Measurements from ENCODE around the gene ESR1.
"Not testable (repeated sequence)": the region's sequence is repeated elsewhere in the genome, so short reads cannot be mapped to it uniquely, and the experiment has no call there.

Gene ESR1

DNA sequence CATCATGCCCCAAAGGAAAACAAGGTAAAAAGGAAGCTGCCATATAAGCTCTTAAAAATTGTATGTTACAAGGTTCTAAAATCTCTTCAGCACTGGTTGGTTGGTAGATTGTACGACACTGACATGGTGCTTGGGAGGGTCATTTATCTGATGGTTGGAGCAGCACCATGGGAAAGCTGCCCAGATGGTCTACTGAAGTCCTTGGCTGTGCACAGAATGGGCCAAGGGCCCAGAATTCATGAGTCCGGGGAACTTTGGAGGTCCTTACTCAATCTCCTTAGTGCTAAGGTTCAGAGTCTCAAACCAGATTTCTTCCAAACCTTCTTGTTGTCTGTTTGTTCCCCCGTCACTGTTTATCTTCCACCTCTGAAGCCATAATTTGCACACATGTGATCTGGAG is 314.4 kb downstream of the ESR1 start:
- no peaks in the 10 kb centered on the region for H3K4me1 ChIP-seq (ENCODE audit: control insufficient read depth, insufficient read depth, low read length)
- H3K36me3 ChIP-seq (ENCODE audit: control insufficient read depth, insufficient read depth, low read length), result no peaks in the 10 kb centered on the region
- H3K9me3 ChIP-seq (ENCODE audit: control insufficient read depth, insufficient read depth, low read length), result no peaks in the 10 kb centered on the region
- no peak for DNase-seq (ENCODE audit: low read depth, low spot score)
- H3K27me3 ChIP-seq (ENCODE audit: control insufficient read depth, insufficient read depth, low read length), result no peaks in the 10 kb centered on the region
- no CpG with 5 or more reads among the region's 3 CpGs for WGBS (ENCODE audit: insufficient coverage, insufficient read length)
- no peak overlapping the region for H3K27ac ChIP-seq (ENCODE audit: low read length)
- no peak overlapping the region for H3K4me3 ChIP-seq (ENCODE audit: low read length)

DNA sequence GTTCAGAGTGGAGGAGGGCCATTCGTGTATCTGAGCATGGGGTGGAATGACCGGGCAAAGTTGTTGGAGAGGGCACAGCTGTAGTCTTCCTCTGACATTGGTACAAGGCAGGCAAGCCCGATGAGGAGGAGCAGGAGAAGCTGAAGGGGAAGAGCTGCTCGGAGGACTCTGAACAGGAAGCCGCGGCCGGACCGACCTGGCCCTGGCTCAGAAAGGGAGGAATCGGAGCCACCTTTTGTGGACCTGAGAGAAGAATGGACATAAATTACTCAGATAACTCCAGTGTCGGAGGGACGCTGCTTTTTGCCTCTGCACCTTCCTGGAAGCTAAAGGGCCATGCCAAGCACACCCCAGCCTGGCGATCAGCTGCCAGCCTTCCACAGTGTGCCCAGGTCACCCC is 315.0 kb downstream of the ESR1 start:
- no peaks in the 10 kb centered on the region for H3K27me3 ChIP-seq (ENCODE audit: control insufficient read depth, insufficient read depth, low read length)
- no peaks in the 10 kb centered on the region for H3K36me3 ChIP-seq (ENCODE audit: control insufficient read depth, insufficient read depth, low read length)
- H3K4me3 ChIP-seq (ENCODE audit: low read length), result no peak overlapping the region
- WGBS (ENCODE audit: insufficient coverage, insufficient read length), result no CpG with 5 or more reads among the region's 12 CpGs
- no peak for DNase-seq (ENCODE audit: low read depth, low spot score)
- H3K27ac ChIP-seq (ENCODE audit: low read length), result no peak overlapping the region
- H3K4me1 ChIP-seq (ENCODE audit: control insufficient read depth, insufficient read depth, low read length), result no peaks in the 10 kb centered on the region
- H3K9me3 ChIP-seq (ENCODE audit: control insufficient read depth, insufficient read depth, low read length), result no peaks in the 10 kb centered on the region

DNA sequence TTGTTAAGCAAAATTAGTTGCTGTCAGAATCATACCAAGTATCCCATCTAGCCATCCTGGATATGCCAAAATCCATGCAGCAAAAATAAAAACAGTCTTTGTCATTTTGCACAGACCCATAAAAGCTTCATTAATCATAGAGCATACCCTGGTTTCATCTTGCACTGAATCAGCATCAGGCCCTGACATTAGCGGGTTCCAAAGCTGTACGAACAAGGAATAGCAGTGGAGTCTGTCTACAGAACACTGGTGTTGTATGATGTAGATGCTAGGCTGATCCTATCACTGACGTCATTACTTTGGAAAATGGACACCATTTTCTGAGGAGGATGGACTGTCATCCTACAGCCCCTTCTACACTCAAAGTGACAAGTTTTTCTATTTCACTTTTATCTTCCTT is 315.6 kb downstream of the ESR1 start:
- no peak for DNase-seq (ENCODE audit: low read depth, low spot score)
- Histone ChIP-seq H3K9me3 (ENCODE audit: control insufficient read depth, insufficient read depth, low read length) (no peaks in the 10 kb centered on the region), H3K27me3 (ENCODE audit: control insufficient read depth, insufficient read depth, low read length) (no peaks in the 10 kb centered on the region), H3K36me3 (ENCODE audit: control insufficient read depth, insufficient read depth, low read length) (no peaks in the 10 kb centered on the region), H3K4me1 (ENCODE audit: control insufficient read depth, insufficient read depth, low read length) (no peaks in the 10 kb centered on the region), H3K27ac (ENCODE audit: low read length) (no peak overlapping the region), H3K4me3 (ENCODE audit: low read length) (no peak overlapping the region)
- no CpG with 5 or more reads among the region's 3 CpGs for WGBS (ENCODE audit: insufficient coverage, insufficient read length)

DNA sequence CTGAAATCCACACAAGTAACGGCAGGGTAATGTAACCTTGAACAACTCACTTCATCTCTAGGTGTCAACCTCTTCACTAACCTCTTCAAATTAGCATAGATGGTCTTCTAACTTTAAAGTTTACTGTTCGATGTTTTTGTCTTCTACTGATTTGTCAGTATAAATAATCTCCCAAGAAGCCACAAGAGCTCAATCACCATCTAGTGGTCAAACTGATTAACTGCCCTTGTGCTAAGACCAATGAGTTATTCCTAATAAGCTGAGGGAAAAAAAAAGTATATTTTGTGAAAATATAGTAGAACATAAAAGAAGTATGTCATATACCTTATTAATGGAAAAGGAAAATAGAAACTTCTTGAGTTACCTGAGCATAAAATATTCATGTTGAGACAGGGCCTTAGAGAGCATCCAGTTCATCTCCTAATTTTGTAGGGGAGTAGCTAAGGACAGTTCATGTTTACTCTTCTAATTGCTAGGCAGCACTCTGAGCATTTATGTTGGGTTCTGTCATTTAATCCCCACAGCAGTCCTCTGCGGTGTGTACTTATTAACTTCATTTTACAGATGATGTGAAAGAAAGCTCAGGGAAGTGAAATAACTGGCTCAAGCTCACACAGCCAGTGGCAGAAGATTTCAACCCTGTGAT is 317.1 kb downstream of the ESR1 start:
- H3K4me1 ChIP-seq (ENCODE audit: control insufficient read depth, insufficient read depth, low read length), result no peaks in the 10 kb centered on the region
- no peak overlapping the region for H3K27ac ChIP-seq (ENCODE audit: low read length)
- H3K4me3 ChIP-seq (ENCODE audit: low read length), result no peak overlapping the region

DNA sequence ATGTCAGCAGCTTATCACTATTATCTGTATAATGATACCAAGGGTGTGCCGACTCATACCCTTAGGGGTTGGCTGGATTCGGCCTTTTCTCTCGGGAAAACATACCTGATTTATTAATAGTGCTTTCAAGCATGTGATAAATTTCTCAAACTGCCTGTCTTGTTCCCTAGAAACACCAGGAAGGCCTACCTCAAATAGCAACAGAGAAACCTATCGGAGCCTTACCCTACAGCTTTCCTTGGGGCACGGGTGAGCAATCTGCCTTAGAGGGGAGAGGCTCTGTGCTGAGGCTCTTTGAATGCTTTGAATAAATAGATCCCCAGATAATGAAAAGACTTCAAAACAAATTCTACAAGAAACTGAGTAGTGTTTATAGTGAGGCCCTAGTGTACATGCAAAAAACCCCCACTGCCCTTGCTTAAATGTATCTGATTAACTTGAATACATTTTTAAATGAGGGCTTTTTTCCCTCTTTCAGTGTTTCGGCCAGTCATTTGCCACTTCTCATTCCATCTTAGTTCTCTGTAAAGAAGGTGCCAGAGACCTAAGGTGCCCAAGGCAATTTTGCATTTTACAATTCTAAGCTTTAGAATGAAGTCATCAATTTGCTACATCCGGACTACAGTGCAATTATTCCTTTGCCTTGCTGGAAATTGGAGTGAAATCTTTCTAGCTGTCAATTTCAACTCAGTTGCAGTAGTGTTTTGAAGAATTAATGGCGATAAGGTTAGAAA is 320.1 kb downstream of the ESR1 start:
- Histone ChIP-seq H3K4me3 (ENCODE audit: low read length) (no peak overlapping the region), H3K36me3 (ENCODE audit: control insufficient read depth, insufficient read depth, low read length) (no peaks in the 10 kb centered on the region), H3K9me3 (ENCODE audit: control insufficient read depth, insufficient read depth, low read length) (no peaks in the 10 kb centered on the region), H3K4me1 (ENCODE audit: control insufficient read depth, insufficient read depth, low read length) (no peaks in the 10 kb centered on the region), H3K27ac (ENCODE audit: low read length) (no peak overlapping the region), H3K27me3 (ENCODE audit: control insufficient read depth, insufficient read depth, low read length) (no peaks in the 10 kb centered on the region)
- WGBS (ENCODE audit: insufficient coverage, insufficient read length), result 100% methylated on average over 1 of the region's 8 CpGs
- no peak for DNase-seq (ENCODE audit: low read depth, low spot score)

More for the DNA sequence above, 317.1 kb downstream of the ESR1 start:
- no CpG with 5 or more reads among the region's 3 CpGs for WGBS (ENCODE audit: insufficient coverage, insufficient read length)
- H3K9me3 ChIP-seq (ENCODE audit: control insufficient read depth, insufficient read depth, low read length), result no peaks in the 10 kb centered on the region
- no peaks in the 10 kb centered on the region for H3K27me3 ChIP-seq (ENCODE audit: control insufficient read depth, insufficient read depth, low read length)
- no peaks in the 10 kb centered on the region for H3K36me3 ChIP-seq (ENCODE audit: control insufficient read depth, insufficient read depth, low read length)
- peak; percentile 20 for DNase-seq (ENCODE audit: low read depth, low spot score)

DNA sequence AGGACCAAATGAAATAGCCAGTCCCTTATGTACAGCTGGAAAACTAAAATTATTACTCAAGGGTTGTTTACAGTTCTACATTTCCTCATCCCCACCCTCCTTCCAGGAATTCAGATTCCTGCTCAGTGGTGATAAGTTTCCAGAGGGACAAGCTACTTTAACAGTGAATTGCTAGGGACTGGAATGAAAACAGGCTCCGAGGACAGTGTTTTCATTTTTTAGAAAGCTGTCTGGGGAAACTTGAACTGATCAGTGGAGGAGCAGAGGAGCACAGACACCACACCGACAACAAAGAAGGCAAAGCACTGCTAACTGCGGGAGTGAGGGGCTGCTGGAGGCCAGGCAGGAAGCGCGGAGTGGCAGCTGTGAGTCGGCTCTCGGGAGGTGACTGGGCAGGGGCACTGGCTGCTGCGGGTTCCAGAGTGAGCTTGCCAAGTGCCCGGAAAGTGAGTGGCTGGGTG is 322.2 kb downstream of the ESR1 start:
- Histone ChIP-seq H3K27me3 (ENCODE audit: control insufficient read depth, insufficient read depth, low read length) (no peaks in the 10 kb centered on the region), H3K27ac (ENCODE audit: low read length) (no peak overlapping the region), H3K4me1 (ENCODE audit: control insufficient read depth, insufficient read depth, low read length) (no peaks in the 10 kb centered on the region), H3K4me3 (ENCODE audit: low read length) (no peak overlapping the region), H3K9me3 (ENCODE audit: control insufficient read depth, insufficient read depth, low read length) (no peaks in the 10 kb centered on the region), H3K36me3 (ENCODE audit: control insufficient read depth, insufficient read depth, low read length) (no peaks in the 10 kb centered on the region)
- WGBS (ENCODE audit: insufficient coverage, insufficient read length), result no CpG with 5 or more reads among the region's 9 CpGs
- no peak for DNase-seq (ENCODE audit: low read depth, low spot score)

DNA sequence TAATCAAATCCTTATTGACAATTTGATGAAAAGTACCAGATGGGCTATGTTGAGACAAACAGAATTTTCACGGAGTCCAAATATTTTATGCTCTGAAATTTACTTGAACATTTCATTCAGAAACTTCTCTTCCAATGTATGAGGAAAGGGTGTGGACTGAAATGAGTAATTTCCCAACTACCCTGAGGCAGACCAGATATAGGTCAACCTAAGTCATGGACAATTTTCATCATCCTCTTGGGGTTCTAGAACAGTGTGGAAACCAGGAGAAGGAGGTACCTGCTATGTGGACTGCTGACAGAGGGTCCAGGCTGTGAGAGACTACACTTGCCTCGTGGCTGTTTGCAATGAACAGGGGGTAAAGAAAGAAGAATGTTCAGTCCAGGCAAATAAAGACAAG is 323.0 kb downstream of the ESR1 start:
- Histone ChIP-seq H3K36me3 (ENCODE audit: control insufficient read depth, insufficient read depth, low read length) (no peaks in the 10 kb centered on the region), H3K27ac (ENCODE audit: low read length) (no peak overlapping the region), H3K4me3 (ENCODE audit: low read length) (no peak overlapping the region), H3K9me3 (ENCODE audit: control insufficient read depth, insufficient read depth, low read length) (no peaks in the 10 kb centered on the region), H3K27me3 (ENCODE audit: control insufficient read depth, insufficient read depth, low read length) (no peaks in the 10 kb centered on the region), H3K4me1 (ENCODE audit: control insufficient read depth, insufficient read depth, low read length) (no peaks in the 10 kb centered on the region)
- no peak for DNase-seq (ENCODE audit: low read depth, low spot score)
- no CpG with 5 or more reads among the region's 2 CpGs for WGBS (ENCODE audit: insufficient coverage, insufficient read length)

DNA sequence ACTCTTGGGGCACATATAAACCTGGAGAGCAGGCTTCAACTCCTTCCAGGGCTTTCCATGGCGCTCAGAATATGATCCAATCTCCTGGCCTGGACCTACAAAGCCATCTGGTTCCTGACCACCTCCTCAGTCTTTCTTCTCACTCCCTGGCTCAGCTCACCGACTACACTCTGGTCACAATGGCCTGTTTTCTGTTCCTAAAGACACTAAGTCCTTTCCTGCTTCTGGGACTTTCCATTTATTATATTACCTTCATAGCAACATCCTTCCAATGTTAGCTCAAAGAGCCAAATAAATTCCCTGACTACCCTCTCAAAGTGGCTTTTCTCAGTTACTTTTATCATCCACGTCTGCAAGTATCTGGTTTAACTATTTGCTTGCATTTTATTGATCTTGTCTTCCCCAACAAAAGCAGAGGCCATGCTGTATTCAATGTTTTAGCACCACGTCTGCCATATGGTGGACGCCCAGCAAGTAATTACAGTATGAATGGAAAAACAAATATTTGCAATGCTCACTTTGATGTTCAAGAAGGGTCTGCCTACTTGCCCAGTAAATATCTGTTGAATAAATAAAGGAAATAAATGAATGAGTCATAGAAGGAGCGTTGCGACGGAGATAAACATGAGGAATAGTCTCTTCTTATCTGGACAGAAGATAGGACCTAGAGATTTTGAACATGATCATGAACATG is 328.4 kb downstream of the ESR1 start:
- WGBS (ENCODE audit: insufficient coverage, insufficient read length), result no CpG with 5 or more reads among the region's 8 CpGs
- H3K4me1 ChIP-seq (ENCODE audit: control insufficient read depth, insufficient read depth, low read length), result no peaks in the 10 kb centered on the region
- no peak for DNase-seq (ENCODE audit: low read depth, low spot score)
- H3K9me3 ChIP-seq (ENCODE audit: control insufficient read depth, insufficient read depth, low read length), result no peaks in the 10 kb centered on the region
- no peak overlapping the region for H3K4me3 ChIP-seq (ENCODE audit: low read length)
- no peaks in the 10 kb centered on the region for H3K27me3 ChIP-seq (ENCODE audit: control insufficient read depth, insufficient read depth, low read length)
- H3K27ac ChIP-seq (ENCODE audit: low read length), result no peak overlapping the region
- no peaks in the 10 kb centered on the region for H3K36me3 ChIP-seq (ENCODE audit: control insufficient read depth, insufficient read depth, low read length)

DNA sequence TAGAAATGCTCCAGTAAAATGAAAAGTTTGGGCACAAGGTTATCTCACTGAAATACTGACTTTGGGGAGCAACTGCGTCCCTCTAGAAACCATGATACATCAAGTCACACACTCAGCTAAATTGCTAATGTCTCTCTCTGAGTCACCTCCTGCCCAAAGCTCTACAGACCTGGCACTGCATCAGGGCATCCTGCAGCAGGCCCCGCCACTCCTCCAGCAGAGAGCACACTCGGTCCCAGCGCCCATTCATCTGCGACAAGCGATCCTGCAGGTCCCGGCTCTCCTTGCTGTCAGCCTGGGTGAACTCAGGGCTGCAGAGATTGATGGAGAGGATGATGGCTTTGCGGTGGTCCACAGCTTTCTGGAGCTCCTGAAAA is 329.0 kb downstream of the ESR1 start:
- WGBS (ENCODE audit: insufficient coverage, insufficient read length), result no CpG with 5 or more reads among the region's 8 CpGs
- Histone ChIP-seq H3K4me1 (ENCODE audit: control insufficient read depth, insufficient read depth, low read length) (no peaks in the 10 kb centered on the region), H3K9me3 (ENCODE audit: control insufficient read depth, insufficient read depth, low read length) (no peaks in the 10 kb centered on the region), H3K36me3 (ENCODE audit: control insufficient read depth, insufficient read depth, low read length) (no peaks in the 10 kb centered on the region), H3K27ac (ENCODE audit: low read length) (no peak overlapping the region), H3K27me3 (ENCODE audit: control insufficient read depth, insufficient read depth, low read length) (no peaks in the 10 kb centered on the region), H3K4me3 (ENCODE audit: low read length) (no peak overlapping the region)
- no peak for DNase-seq (ENCODE audit: low read depth, low spot score)

DNA sequence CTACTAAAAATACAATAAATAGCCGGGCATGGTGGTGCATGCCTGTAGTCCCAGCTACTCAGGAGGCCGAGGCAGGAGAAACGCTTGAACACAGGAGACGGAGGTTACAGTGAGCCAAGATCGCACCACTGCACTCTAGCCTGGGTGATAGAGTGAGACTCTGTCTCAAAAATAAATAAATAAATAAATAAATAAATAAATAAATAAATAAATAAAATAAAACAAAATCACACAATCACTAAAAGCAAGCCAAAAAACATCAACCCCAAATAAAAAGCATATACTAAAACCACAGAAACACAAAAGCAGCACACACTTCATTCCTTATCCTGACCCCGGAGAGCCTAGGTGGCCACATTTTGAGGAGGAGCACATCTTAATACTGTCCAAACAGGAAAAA is 330.9 kb downstream of the ESR1 start:
- no CpG with 5 or more reads among the region's 6 CpGs for WGBS (ENCODE audit: insufficient coverage, insufficient read length)
- not testable (repeated sequence) for H3K36me3 ChIP-seq (ENCODE audit: control insufficient read depth, insufficient read depth, low read length); H3K27ac ChIP-seq (ENCODE audit: low read length); H3K4me1 ChIP-seq (ENCODE audit: control insufficient read depth, insufficient read depth, low read length); DNase-seq (ENCODE audit: low read depth, low spot score); H3K27me3 ChIP-seq (ENCODE audit: control insufficient read depth, insufficient read depth, low read length); H3K4me3 ChIP-seq (ENCODE audit: low read length); H3K9me3 ChIP-seq (ENCODE audit: control insufficient read depth, insufficient read depth, low read length)

Measured in iPS DF 6.9 (cell line).